HL-60 (cell line): ENCODE measurements around the gene PFDN2.
A peak's percentile ranks its signal among the peaks of the same experiment; 100 is the strongest.

Experiments used
- DNase-seq, 2 experiments: peaks; one replicate each; pipeline ENCODE4 v3.0.0-alpha.2; 2010 to 2020; ENCODE audit warnings: low read depth in 1 of 2, low spot score in 1 of 2
- H3K27ac ChIP-seq: fragments of 250-450 bp; sonication (Bioruptor Pico); replicated peaks from 2 replicates; pipeline ENCODE4 v1.5.1; 2020; ENCODE audit warnings: mild to moderate bottlenecking, moderate library complexity
- H3K27me3 ChIP-seq: fragments of 250-450 bp; sonication (Bioruptor Pico); 2 replicates; pipeline ENCODE4 v1.5.1; 2021; ENCODE audit warnings: mild to moderate bottlenecking, moderate library complexity; ENCODE audit not compliant: insufficient read depth, poor library complexity, severe bottlenecking
- H3K4me3 ChIP-seq: replicated peaks from 2 replicates; pipeline ENCODE4 v1.5.1; 2011; ENCODE audit warnings: mild to moderate bottlenecking, control low read depth, low read length; ENCODE audit not compliant: insufficient read depth
- CTCF ChIP-seq: IDR thresholded peaks from one replicate; pipeline ENCODE4 v1.5.1; 2011; ENCODE audit warnings: low read length, control low read depth, inconsistent platforms; ENCODE audit not compliant: insufficient read depth
- GABPA ChIP-seq: IDR thresholded peaks from 2 replicates; pipeline ENCODE4 v1.6.1; 2012; ENCODE audit warnings: low read depth
- POLR2AphosphoS5 ChIP-seq: IDR thresholded peaks from 2 replicates; pipeline ENCODE4 v1.6.1; 2012; ENCODE audit warnings: low read depth
- SPI1 ChIP-seq: IDR thresholded peaks from 2 replicates; pipeline ENCODE4 v1.6.1; 2012; ENCODE audit warnings: low read depth, mild to moderate bottlenecking, borderline replicate concordance
- TF ChIP-seq, protein P1 (sequence below): IDR thresholded peaks from 2 replicates; pipeline ENCODE4 v1.6.1; 2012; ENCODE audit warnings: low read depth; ENCODE audit not compliant: insufficient replicate concordance

Gene PFDN2

DNA sequence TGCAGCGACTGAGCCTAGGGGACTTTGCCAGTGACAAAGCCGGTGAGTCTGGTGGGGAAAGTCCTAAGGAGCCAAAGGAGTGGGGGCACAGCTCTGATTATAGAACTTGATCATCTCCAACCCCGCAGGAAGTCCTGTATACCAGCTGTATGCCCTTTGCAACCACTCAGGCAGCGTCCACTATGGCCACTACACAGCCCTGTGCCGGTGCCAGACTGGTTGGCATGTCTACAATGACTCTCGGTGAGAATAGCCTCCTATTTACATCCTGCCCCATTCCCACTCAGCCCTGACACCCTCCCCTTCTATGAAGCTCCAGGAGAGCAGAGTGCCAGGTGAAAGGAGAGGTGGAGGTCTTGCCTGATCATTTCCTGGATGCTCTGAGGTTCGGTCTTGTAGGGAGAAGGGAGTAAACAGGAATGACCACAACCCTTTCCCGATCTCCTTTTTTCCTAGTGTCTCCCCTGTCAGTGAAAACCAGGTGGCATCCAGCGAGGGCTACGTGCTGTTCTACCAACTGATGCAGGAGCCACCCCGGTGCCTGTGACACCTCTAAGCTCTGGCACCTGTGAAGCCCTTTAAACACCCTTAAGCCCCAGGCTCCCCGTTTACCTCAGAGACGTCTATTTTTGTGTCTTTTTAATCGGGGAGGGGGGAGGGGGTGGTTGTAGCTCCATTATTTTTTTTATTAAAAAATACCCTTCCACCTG is 47.2 kb upstream of the PFDN2 start:
- no peak for TF ChIP-seq CTCF
- TF ChIP-seq SPI1, result no peak
- TF ChIP-seq POLR2AphosphoS5, result no peak
- TF ChIP-seq, protein P1, sequence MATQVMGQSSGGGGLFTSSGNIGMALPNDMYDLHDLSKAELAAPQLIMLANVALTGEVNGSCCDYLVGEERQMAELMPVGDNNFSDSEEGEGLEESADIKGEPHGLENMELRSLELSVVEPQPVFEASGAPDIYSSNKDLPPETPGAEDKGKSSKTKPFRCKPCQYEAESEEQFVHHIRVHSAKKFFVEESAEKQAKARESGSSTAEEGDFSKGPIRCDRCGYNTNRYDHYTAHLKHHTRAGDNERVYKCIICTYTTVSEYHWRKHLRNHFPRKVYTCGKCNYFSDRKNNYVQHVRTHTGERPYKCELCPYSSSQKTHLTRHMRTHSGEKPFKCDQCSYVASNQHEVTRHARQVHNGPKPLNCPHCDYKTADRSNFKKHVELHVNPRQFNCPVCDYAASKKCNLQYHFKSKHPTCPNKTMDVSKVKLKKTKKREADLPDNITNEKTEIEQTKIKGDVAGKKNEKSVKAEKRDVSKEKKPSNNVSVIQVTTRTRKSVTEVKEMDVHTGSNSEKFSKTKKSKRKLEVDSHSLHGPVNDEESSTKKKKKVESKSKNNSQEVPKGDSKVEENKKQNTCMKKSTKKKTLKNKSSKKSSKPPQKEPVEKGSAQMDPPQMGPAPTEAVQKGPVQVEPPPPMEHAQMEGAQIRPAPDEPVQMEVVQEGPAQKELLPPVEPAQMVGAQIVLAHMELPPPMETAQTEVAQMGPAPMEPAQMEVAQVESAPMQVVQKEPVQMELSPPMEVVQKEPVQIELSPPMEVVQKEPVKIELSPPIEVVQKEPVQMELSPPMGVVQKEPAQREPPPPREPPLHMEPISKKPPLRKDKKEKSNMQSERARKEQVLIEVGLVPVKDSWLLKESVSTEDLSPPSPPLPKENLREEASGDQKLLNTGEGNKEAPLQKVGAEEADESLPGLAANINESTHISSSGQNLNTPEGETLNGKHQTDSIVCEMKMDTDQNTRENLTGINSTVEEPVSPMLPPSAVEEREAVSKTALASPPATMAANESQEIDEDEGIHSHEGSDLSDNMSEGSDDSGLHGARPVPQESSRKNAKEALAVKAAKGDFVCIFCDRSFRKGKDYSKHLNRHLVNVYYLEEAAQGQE, result no peak
- TF ChIP-seq GABPA, result no peak
- DNase-seq, result no peak
- peak overlapping the region; percentile 77; the same call in 1 of the 2 replicates for H3K4me3 ChIP-seq
- peak overlapping the region; percentile 88 for H3K27ac ChIP-seq
- H3K27me3 ChIP-seq, result no peaks in the 10 kb centered on the region

DNA sequence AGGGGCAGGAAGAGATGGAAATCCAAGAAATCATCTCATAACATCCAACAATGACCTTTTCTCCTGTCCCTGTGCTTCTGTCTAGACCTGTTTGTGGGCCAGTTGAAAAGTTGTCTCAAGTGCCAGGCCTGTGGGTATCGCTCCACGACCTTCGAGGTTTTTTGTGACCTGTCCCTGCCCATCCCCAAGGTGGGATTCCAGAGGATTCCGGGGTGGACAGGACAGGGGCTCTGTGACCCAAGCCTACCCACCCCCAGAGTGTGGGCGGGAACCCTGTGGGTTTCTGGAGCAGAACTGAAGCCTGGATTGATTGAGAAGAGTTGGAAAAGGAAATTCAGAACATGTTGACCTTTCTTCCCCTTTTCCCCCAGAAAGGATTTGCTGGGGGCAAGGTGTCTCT is 46.0 kb upstream of the PFDN2 start:
- H3K27ac ChIP-seq, result no peak overlapping the region
- no peak for DNase-seq
- H3K27me3 ChIP-seq, result no peaks in the 10 kb centered on the region
- no peak overlapping the region for H3K4me3 ChIP-seq
- TF ChIP-seq SPI1, result no peak
- TF ChIP-seq, protein P1, result no peak
- no peak for TF ChIP-seq CTCF
- TF ChIP-seq POLR2AphosphoS5, result no peak
- no peak for TF ChIP-seq GABPA

GRCh38 chr1:161162806-161163205 is 45.0 kb upstream of the PFDN2 start:
- TF ChIP-seq GABPA (no peak), POLR2AphosphoS5 (no peak), CTCF (no peak), SPI1 (no peak)
- TF ChIP-seq, protein P1, result no peak
- no peaks in the 10 kb centered on the region for H3K27me3 ChIP-seq
- DNase-seq, result no peak
- H3K27ac ChIP-seq, result no peak overlapping the region
- no peak overlapping the region for H3K4me3 ChIP-seq
